Activated T-cell treated with anti-CD3 and anti-CD28 coated beads, Interleukin-2, amount 50 U/mL, for 1 hour (primary cell): ENCODE data around the gene RIT1.

Source experiments
- DNase-seq: peaks from one replicate; pipeline ENCODE4 v3.0.0-alpha.2; 2020

The RIT1 gene

GRCh38 chr1:155856257-155856974, 54.7 kb downstream of the RIT1 start:
- no peak for DNase-seq

DNA sequence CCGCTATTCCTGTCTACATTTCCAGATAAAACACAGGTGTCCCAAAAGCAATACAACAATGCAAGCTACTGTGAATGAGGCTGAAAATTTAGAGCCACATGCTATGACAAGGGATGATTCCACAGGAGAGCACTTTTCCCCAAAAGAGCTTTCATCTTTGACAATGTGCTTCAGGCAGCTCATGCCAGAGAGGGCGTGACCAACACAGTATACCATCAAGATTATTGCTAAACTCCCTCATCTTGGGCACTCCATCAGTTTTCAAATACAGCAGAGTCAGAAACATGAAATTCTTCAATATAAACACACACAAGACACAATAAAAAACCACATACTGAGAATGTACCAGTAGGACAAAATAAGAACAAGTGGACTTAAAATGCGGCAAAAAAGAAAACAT, 60.8 kb downstream of the RIT1 start:
- DNase-seq: no peak

GRCh38 chr1:155847823-155848529, 63.2 kb downstream of the RIT1 start:
- DNase-seq: no peak
